ENCODE results near the gene SP140.
"Not testable (repeated sequence)": the region's sequence is repeated elsewhere in the genome, so short reads cannot be mapped to it uniquely, and the experiment has no call there.

Gene SP140

DNA sequence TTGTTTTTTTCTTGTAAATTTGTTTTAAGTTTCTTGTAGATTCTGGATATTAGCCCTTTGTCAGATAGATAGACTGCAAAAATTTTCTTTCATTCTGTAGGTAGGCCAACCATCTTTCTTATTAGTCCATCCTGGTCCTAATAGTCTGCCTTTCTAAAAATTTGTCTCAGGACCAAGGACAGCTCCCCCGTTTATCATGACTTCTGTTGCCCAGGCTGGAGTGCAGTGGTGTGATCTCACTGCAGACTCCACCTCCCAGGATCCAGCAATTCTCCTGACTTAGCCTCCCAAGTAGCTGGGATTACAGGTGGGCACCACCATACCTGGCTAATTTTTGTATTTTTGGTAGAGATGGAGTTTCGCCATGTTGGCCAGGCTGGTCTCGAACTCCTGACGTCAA lies 63.8 kb downstream of the SP140 start:
- DNase-seq (ENCODE audit: low read depth): not testable (repeated sequence)

DNA sequence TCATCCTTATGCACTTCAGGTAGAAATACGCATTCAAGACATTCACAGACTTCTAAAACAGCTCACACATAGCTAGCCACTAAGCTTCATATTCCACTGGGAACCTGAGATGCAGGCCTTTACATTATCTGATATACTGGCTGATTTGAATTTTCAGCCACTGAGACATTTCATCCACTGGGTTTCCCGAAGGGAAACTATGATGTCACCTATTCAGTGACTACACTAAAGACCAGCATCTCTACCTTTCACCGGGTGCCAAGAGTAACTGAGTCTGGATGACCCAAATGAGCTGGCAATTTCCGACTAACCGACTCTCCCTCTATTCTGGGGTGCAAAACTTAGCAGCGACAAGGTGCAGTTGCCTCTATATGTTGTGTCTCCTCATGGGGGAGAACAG lies 69.7 kb downstream of the SP140 start:
- no peak for DNase-seq (ENCODE audit: low read depth)

DNA sequence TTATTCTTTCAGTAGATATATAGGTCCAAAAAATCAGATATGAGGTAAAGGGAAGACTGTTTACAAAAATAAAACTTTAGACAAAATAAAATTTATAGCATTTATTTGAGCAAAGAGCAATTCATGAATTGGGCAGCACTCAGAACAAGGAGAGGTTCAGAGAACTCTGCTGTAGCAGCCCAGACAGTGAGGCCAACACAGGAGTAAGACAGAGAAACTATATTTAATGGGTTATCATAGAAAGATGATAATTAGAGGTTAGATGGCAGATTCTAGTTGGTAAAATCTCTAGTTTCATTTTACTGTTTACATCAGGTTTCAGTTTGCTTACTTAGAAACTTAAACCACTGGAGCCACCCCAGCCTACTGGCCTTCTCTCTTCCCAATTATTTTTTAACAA lies 71.4 kb downstream of the SP140 start:
- no peak for DNase-seq (ENCODE audit: low read depth)

DNA sequence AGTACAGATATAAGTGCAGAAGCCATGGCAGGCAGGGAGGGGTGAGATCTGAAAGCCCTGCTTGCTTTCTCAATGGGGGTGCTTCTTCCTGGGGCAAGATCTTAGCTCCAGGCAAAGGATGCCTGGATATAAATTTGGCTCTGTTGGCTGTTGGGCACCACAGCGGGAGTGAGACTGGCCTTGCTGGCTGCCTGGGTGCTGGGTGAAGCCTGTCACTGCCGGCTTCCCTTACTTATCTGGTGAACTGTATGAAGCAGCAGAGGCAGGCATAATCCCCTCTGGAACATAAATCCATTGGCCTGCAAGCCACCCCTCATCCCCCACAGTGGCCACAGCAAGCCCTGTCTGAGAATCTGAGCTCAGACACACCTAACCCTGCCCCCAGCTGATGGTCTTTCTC lies 74.1 kb downstream of the SP140 start:
- DNase-seq (ENCODE audit: low read depth): no peak

DNA sequence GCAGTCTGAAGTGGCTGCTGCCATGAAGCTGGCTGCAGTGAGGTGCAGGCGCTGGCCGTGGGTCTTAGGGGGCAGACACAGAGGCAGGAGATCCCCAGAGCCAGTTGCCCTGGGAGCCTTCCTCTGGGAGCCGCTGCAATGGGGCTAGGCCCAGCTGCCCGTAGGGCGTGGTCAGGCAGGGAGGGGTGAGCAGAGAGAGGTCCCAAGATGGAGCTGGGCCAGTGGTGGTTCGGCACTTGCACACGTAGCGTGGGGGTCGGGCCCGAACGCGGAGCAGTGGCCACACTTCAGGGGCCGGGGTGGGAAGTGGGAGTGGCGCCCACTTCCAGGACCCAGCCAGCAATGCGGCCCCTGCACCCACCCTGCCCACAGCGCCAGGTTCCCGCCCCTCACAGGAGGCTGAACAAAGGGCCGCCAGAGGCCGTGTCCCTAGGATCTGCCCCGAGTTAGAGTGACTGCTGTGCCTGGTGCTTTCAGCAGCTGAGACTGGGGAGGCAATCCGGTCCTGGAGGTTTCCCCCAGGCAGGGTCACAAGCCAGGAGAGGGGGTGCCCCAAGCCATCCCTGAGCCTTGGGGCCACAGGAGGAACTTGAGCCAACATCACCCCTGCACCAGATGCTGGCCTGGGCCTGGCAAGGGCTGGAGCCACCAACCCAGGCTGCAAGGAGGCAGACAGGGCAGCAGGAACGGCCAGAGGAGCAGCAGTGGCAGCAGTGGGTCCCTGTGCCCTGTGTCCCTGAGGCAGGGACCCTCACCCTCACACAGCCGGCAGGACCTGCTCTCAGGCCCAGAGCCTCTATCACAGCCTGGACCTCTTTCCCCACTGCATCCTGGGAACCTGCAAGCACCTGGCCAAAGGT lies 80.1 kb downstream of the SP140 start:
- no peak for DNase-seq (ENCODE audit: low read depth)

DNA sequence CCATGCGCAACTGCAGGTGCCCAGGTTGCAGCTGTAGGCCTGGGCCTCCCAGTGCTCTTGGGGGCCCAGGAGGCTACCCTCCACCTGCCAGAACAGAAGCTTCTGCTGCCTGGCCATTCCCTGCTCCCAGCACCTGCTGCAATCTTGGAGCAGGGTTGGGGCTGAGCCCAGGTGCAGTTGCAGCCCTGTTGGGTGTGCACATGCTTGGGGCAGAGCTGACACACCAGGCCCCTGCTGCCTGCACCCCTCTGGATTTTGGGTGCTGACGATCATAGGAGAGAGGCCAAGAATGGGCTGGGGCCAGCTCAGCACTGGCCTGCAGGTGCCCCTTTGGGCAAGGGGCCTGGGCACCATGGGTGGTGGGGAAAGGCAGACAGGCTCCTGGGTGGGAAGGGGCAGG lies 80.9 kb downstream of the SP140 start:
- DNase-seq (ENCODE audit: low read depth): no peak

DNA sequence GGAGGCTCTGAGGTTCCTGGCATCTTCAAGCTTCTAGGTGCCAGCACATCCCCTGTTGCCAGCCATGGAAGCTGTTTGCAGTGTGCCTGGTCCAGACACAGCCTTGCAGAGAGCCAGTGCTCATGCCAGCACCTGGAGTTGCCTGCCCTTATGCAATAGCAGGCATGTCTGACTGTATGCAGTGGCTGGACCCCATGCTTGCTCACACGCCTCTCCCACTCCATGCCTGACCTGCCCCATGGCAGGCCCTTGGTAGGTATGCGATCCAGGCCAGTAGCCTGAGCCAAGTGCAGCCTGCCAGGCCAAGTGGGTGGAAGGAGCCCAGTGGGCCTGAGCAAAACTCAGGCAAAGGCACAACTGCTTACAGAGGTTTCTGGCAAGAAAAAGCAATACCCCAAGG lies 81.9 kb downstream of the SP140 start:
- no peak for DNase-seq (ENCODE audit: low read depth)

DNA sequence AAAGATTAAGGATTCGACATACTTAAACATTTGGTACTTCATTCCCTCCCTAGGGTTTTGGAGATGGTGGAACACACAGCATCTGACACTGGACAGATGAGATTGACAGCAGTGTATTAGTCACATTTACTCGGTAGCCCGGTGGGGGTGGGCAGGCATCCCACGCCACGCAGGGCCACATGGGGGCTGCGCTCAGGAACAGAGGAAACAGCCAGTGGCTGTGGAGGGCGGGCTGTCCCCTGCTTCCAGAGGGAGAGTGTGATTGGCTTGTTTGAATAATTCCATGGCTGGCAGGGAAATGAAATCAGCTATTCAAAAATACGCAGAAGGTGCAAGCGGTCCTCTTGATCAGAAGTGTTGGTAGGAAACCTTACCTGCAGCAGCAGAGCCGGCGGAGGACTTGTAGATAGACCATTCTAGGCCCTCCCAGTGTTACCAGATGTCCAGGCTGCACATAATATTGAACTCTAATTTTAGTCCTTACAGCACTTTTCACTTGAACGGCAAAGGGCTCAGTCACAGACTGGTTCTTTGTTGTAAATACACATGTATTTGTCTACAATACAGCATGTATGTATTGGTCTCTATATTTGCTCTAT lies 83.0 kb downstream of the SP140 start:
- DNase-seq (ENCODE audit: low read depth): no peak

DNA sequence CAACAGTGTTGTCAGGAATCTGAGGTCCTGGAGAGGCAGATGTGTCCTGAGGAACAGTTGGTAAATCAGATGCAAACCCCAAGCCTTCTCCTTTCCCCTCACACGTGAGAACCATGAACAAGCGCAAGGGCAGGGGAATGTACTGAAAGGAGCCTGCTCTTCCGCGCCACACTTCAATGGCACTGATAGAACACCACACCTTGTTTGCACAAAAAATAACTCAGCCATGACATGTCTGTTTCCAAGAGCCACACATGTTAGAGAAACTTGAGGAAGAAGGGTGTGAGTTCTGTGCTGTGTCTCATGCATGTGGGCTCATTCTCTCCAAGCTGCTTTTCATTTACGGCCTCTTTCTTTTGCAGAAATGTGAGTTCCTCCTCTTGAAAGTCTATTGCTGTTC lies 85.3 kb downstream of the SP140 start:
- not testable (repeated sequence) for DNase-seq (ENCODE audit: low read depth)

DNA sequence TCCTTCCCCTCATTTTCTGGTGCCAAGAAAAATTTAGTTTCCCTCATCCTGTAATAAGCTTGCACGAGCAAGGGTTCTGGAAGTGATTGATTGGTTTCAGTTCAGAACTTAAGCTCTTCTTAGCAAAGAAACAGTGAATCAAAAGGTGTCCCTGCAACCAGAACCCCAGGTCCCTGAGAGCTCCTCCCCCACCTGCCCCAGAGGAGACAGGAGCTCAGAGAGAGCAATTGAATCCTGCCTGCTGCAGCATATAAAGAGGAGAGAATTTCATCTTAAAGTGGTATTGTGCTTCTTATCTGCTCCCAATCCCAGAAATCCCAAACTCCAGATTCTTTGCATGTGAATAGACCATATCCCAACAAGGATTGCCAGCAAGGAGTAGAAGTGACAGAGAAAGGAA lies 86.1 kb downstream of the SP140 start:
- DNase-seq (ENCODE audit: low read depth): not testable (repeated sequence)

DNA sequence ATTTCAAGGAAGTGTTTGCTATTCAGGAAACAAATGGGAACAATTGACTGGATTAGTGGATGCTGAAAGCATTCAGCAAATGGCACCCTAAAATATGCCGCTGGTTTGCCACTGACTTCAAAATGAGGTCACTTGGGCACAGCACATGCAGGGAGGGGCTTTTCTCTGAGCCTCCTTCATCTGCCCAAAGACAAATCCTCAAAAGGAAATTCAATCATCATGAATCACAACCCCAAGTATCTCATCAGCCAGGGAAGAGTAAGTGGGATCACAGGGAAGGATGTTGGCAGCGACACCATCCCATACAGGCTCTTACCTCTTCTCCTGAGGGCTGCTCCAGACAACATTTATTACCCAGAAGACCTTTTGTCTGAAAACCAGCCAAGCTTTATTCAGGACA lies 87.1 kb downstream of the SP140 start:
- no peak for DNase-seq (ENCODE audit: low read depth)

DNA sequence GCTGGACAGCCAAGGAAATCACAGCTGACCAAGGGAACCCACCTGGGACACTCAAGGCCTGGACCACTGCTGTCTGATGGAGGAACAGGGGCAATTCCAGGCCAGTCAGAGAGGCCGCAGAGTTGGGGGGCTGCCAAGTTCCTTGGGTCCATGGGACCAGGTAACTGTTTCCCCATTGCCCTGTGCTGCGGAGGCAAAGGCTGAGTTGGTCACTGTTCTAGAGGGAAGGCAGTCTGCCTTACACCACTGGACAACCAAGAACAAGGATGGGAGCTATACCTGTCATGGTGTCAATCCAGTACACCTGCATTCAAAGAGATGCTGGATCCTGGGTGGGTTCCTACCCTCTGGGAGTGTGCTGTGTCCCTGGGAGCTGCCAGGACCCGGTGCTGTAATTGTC lies 91.8 kb downstream of the SP140 start:
- DNase-seq (ENCODE audit: low read depth): no peak

DNA sequence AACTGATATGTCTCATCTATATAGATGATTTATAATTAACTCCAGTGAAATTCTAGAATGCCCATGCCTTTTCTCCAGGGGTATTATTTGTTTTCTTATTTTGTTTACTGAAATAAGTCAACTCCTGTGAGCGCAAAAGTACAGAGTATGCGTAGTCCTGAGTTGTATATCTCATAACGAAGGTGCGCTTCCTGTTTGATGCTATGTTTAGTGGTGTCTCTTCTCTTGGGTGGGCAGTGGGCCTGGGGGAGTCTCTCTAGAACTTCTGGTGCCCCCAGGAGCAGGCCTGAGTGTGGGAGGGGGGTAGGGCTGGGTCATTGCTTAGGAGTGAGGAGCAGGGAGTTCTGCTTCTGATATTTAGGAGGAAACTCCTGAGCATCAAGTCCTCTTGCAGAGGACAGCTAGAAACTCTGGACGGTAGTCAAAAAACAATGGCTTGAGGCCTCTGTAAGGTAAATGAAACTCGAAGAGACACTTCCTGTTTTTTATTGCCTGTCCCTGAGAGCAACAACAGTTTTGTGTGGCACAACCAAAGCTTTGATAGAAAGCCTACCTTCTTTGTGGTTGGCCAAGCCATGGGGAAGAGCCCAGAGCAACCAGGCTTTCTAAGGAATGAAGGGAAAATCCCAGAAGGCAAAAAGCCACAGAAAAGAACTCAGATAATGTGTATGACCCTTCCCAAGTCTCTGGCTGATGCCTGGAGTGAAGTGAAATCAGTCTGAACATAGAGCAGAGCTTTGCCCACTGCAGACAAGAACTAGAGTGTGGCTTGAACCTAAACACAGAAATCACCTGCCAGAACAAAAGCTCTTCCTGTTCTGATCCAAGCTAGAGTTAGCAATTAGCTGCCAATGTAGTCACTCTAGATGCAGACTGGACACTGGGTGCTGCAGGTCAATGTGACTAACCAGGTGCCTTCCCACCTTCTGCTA lies 92.9 kb downstream of the SP140 start:
- no peak for DNase-seq (ENCODE audit: low read depth)

DNA sequence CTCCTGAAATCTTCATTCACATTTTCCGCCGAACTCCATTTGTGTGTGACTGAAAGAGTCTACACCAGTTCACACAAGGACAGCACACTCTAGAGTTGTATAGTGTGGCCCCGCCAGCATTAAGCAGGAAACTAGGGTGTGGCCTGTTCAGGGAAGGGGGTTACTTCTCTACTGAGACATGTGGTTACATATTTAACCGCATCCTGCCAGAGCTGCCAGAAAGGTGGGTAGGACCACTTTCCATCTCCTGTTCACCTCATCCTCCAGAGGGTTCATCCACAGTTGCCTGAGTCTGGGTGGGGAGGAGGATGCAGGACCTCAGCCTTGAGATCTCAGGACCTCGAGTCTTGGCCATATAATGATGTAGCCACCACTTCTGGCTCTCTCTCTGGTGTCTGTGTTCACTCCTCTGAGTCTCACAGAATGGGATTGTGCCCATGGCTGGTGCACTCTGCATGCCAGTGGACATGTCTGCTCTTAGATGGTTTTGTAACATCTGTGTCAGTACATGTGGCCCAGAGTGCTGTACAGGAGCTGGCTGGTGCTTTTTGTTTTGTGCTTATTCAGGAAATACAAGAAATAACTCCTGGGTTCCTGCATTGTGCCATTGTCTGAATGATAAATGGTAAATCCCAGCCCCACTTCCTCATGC lies 93.8 kb downstream of the SP140 start:
- no peak for DNase-seq (ENCODE audit: low read depth)

DNA sequence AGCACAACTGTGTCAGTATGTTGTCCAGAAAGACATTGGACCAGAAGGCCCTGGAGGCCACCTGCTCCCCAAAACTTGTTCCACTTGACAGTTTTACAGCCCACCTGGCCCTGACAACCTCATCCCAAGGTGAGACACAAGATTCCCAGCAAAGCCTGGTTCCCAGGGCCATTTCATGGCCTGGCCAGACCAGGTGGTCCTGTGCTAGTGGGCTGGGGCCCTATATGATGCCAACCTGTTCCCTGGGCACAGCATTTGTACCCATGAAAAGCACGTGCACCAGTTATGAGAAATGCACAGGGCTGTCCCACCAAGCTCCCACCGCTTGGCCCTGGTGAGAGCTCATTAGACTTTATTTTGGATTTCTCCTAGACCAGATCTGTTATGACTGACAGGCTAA lies 95.5 kb downstream of the SP140 start:
- DNase-seq (ENCODE audit: low read depth): no peak

DNA sequence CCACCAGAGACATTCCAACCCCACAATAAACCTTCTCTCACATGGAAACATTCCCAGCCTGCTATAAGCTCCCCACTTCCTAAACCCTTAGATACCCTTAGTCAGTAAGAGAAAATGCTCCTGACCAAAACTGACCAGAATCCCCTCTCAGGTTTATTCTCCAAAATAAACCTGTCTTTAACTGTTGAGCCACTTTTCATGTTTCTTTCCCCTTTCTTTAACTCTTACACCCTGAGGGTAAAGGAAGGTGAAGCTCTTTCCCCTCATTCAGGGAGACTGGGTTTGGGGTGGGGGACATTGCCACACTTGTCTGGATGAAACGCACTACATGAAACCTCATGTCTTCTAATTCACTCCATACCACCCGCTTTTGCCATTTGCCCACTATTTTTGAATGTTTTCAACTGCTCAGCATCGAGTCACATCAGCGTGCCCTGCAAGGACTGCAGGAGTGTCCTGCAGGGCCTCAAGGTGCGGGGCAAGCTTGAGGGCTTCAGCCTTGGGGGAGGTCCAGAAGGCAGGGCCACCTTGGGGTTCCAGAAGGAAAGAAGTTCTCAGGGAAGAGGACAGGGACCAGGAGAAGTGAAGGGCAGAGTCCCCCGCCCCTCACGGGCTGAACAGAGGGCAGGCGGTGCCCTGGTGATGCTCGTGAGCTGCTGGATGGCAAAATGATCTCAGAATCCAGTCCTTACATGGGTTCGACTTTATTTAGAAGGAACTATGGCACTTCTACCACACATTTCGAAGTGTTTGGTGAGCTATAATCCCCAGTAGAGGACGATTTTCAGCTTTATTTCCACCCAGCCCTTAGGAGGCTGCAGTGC lies 97.2 kb downstream of the SP140 start:
- no peak for DNase-seq (ENCODE audit: low read depth)

DNA sequence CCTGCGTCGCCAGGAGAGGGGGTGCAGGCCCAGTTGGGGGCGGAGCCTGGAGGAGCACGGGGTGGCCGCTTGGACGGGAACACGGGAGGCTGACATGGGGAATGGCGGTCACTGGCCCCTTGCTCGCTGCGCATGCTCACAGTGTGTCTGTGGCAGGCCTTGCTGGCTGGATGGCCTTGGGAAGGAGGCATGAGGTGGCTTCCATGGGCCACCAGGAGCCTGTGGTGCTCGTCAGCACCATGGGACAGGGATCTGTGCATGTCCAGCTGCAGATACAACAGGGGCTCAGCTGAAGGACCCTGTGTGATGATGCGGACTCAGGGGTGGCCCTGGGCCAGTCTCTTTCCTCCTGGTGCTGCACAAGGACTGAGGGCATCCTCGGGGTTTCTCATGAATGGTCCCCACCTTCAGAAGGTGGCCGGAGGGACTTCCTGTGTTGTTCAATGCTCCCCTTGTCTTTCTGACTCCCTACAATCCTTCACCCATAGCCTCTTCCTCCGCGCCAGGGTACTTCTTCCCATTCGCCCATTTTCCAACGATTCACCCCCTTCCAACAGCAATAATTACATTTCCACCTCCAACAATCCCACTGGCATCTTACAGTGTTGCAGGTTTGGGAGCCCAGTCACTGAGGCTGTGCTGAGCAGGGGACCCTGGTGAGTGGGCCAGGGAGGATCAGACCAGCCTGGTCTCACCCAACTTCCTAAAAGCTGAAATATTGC lies 98.0 kb downstream of the SP140 start:
- no peak for DNase-seq (ENCODE audit: low read depth)

DNA sequence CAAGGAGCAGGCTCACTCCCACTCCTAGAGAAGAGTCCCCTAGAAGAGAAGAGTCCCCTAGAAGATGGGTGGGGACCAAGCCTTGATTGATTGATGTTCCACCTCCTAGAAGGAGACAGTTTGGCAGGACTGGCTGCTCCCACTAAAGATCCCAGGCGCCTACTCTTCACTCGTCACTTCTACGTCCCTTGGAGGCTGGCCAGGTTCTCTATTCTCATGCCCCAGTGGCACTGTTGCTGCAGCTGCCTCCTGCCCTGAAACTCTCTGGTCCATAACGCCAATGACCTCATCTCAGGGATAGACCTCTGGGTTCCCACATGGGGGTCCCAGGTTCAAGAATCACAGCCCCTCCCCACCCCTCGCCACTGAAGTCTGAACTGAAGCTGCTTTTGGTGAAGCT lies 99.0 kb downstream of the SP140 start:
- no peak for DNase-seq (ENCODE audit: low read depth)

DNA sequence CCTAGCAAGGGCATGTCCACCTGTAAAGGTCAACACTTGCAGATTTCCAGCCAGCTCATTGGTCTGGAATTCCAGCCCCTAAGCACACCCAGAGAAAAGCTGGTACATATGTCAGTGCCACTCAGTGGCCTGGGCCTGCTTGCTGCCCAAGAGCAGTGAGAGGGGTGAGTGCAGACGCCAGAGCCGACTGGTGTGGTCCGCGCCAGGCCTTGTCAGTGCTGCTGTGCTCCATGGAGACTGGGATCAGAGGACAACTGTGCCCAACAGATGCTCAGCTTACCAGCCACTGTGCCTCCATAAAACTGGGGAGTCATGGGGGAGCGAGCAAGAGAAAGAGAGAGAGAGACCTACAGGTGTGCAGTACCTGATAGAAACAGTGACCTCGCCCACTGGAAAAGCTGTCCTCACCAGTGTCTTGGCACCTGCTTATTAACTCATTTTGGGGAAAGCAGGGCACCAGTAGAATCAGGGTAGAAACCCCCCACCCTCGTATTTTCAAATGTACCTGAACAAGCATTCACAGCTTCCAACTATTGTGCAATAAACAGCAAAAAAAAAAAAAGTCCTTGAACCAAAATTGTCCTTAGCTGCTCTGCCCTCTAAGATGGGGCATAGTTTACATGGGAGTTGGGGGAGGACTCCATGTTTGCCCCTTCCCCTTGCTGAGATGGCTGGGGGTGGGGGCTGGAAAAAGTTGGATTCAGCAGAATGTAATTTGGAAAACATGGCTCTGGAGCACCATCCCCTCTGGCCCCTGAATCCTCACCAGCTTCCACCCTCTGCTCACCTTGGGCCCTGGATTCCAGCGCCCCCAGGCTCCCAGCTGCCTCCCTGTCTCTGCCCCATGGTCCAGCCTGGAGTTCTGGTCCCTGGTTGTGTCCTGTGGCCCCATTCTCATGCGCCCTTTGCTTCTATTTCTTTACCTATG lies 100.0 kb downstream of the SP140 start:
- DNase-seq (ENCODE audit: low read depth): no peak
